Measurements from ENCODE around the gene SRRT.

Gene SRRT

DNA sequence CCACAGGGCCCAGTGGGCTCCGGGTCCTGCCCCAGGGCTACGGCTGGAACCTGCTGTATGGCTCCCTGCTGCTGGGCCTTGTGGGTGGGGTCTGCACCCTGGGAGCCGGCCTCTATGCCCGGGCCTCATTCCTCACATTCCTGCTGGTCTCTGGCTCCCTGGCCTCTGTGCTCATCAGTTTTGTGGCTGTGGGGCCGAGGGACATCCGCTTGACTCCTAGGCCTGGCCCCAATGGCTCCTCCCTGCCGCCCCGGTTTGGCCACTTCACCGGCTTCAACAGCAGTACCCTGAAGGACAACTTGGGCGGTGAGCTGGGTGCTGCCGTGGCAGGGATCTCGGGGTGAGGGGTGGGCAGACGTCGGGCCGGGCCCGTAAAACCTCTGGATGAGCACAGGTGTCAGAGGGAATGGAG, 18.0 kb upstream of the SRRT start:
- H3K4me3 ChIP-seq (ENCODE audit: control insufficient read depth, low read depth, low read length), result no peak overlapping the region
- TF ChIP-seq, protein P1, sequence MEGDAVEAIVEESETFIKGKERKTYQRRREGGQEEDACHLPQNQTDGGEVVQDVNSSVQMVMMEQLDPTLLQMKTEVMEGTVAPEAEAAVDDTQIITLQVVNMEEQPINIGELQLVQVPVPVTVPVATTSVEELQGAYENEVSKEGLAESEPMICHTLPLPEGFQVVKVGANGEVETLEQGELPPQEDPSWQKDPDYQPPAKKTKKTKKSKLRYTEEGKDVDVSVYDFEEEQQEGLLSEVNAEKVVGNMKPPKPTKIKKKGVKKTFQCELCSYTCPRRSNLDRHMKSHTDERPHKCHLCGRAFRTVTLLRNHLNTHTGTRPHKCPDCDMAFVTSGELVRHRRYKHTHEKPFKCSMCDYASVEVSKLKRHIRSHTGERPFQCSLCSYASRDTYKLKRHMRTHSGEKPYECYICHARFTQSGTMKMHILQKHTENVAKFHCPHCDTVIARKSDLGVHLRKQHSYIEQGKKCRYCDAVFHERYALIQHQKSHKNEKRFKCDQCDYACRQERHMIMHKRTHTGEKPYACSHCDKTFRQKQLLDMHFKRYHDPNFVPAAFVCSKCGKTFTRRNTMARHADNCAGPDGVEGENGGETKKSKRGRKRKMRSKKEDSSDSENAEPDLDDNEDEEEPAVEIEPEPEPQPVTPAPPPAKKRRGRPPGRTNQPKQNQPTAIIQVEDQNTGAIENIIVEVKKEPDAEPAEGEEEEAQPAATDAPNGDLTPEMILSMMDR (conservative IDR thresholded peaks at IDR 0.05; ENCODE audit: control insufficient read depth, insufficient read depth, low read depth, low read length), result no peak
- DNase-seq (ENCODE audit: low read depth), result no peak

DNA sequence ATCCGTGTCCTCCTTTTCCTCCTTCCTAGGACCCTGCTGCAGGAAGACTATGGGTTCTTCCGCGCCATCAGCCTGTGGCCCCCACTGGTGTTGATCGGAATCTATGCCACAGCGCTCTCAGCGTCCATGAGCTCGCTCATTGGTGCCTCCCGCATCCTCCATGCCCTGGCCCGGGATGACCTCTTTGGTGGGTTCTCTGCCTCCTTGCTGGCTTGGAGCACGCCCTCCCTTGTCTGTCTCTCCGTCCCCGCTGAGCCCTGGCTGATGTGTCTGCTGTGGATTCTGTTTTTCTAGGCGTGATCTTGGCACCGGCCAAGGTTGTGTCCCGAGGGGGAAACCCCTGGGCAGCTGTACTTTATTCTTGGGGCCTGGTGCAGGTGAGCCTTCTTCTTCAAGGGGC, 15.0 kb upstream of the SRRT start:
- TF ChIP-seq, protein P1 (conservative IDR thresholded peaks at IDR 0.05; ENCODE audit: control insufficient read depth, insufficient read depth, low read depth, low read length), result no peak
- no peak overlapping the region for H3K4me3 ChIP-seq (ENCODE audit: control insufficient read depth, low read depth, low read length)
- no peak for DNase-seq (ENCODE audit: low read depth)

GRCh38 chr7:100860702-100861615, 13.9 kb upstream of the SRRT start:
- no peak overlapping the region for H3K4me3 ChIP-seq (ENCODE audit: control insufficient read depth, low read depth, low read length)
- TF ChIP-seq, protein P1 (conservative IDR thresholded peaks at IDR 0.05; ENCODE audit: control insufficient read depth, insufficient read depth, low read depth, low read length), result no peak
- DNase-seq (ENCODE audit: low read depth), result no peak

GRCh38 chr7:100861616-100861985, 13.3 kb upstream of the SRRT start:
- TF ChIP-seq, protein P1 (conservative IDR thresholded peaks at IDR 0.05; ENCODE audit: control insufficient read depth, insufficient read depth, low read depth, low read length), result no peak
- H3K4me3 ChIP-seq (ENCODE audit: control insufficient read depth, low read depth, low read length), result no peak overlapping the region
- no peak for DNase-seq (ENCODE audit: low read depth)

- no peak for DNase-seq (ENCODE audit: low read depth)
- H3K4me3 ChIP-seq (ENCODE audit: control insufficient read depth, low read depth, low read length), result no peak overlapping the region
- TF ChIP-seq, protein P1 (conservative IDR thresholded peaks at IDR 0.05; ENCODE audit: control insufficient read depth, insufficient read depth, low read depth, low read length), result no peak
Measured at GRCh38 chr7:100863406-100863950, 11.4 kb upstream of the SRRT start.

DNA sequence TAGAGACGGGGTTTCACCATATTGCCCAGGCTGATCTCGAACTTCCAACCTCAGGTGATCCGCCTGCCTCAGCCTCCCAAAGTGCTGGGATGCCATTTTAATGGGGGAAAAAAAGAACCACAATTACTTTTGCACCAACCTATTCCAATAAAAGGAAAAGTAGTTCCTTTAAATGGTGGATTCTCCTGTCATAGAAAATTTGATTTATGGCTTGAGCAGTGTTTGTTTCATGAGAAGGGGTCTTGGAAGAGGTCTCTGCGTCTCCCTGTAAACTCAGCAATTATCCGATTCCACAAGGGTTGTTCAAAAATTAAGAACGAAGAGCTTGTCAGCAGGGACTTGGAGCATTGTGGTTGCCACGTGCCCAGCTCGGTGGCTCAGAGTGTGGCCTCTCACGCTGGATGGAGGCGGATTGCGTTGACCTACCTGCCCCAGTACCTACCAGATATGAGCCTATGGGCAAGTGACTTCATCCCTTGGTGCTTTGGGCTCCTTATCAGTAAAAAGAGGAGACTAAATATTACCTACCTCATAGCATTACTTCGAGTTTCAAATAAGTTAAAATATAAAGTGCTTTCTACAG, 10.5 kb upstream of the SRRT start:
- no peak for DNase-seq (ENCODE audit: low read depth)
- H3K4me3 ChIP-seq (ENCODE audit: control insufficient read depth, low read depth, low read length), result no peak overlapping the region
- TF ChIP-seq, protein P1 (conservative IDR thresholded peaks at IDR 0.05; ENCODE audit: control insufficient read depth, insufficient read depth, low read depth, low read length), result no peak
